ENCODE results near the gene OOEP. TPM values are rescaled to one million over a fixed set of nuclear protein-coding genes. Genes with fewer than 3 reads are reported as not detected.

Gene OOEP
- total and polyA plus RNA-seq, 2 donors (not counting 1 experiment from before 2014, with no cell fraction given) = 0.70 TPM; not detected in 1

- no peaks in the 10 kb centered on the region for H4K20me1 ChIP-seq (ENCODE audit: control insufficient read depth, insufficient read depth, low read length, poor library complexity, severe bottlenecking)
- H3K4me3 ChIP-seq (ENCODE audit: control extremely low read depth in 1 of 5, extremely low read depth in 1 of 5, insufficient read depth in 1 of 5, low read depth in 2 of 5, low read length in 4 of 5) = no peak within 1 kb of the TSS
- H2AFZ ChIP-seq (ENCODE audit: insufficient read depth, low read depth, low read length, poor library complexity, severe bottlenecking) = no peak within 1 kb of the TSS
- intact Hi-C loops (cut with micrococcal nuclease) = no loop called here
- POLR2A ChIA-PET = no interaction called here
- H3K79me2 ChIP-seq (ENCODE audit: control insufficient read depth, insufficient read depth, low read length) = no peaks in the 10 kb centered on the region
- ATAC-seq (ENCODE audit: low read depth) = no peak
- no peak within 1 kb of the TSS for H3K4me2 ChIP-seq (replicated peaks; ENCODE audit: low read depth, low read length, poor library complexity, severe bottlenecking)
- H3K36me3 ChIP-seq (replicated peaks in 1 of 2; ENCODE audit: control extremely low read depth in 1 of 2, control insufficient read depth in 1 of 2, extremely low read depth in 1 of 2, insufficient read depth in 2 of 2, low read length in 1 of 2) = no peaks in the 10 kb centered on the region
- Mint-ChIP-seq H3K9me3 (ENCODE audit: insufficient read depth) (no peaks in the 10 kb centered on the region), H3K27ac (no peak within 1 kb of the TSS), H3K4me3 (no peak within 1 kb of the TSS), H3K4me1 (no peaks in the 10 kb centered on the region), H3K27me3 (peaks cover 23% of the 10 kb centered on the region)
- no peak for DNase-seq
- no peaks in the 10 kb centered on the region for H3K4me1 ChIP-seq (ENCODE audit: control insufficient read depth in 2 of 2, insufficient read depth in 2 of 2, low read length in 2 of 2)
- no peak within 1 kb of the TSS for H3K27ac ChIP-seq (ENCODE audit: low read length in 2 of 2)
- peaks cover 0 to 7% (median 0%) of the 10 kb centered on the region in 3 donors for H3K9me3 ChIP-seq (ENCODE audit: control extremely low read depth in 1 of 3, control insufficient read depth in 2 of 3, insufficient read depth in 1 of 3, low read length in 2 of 3)
- CTCF ChIA-PET = no interaction called here
- no peak within 1 kb of the TSS for H3K9ac ChIP-seq (ENCODE audit: low read length)
- no peak for TF ChIP-seq CTCF (IDR thresholded peaks at IDR 0.05)
- no peak for TF ChIP-seq EZH2 (IDR thresholded peaks at IDR 0.05; ENCODE audit: borderline replicate concordance, insufficient read depth, low read depth, low read length, poor library complexity, severe bottlenecking)
- H3K27me3 ChIP-seq (replicated peaks in 1 of 4; ENCODE audit: control extremely low read depth in 1 of 4, control insufficient read depth in 3 of 4, insufficient read depth in 4 of 4, low read length in 3 of 4) = peaks cover 0 to 16% (median 10%) of the 10 kb centered on the region in 4 experiments
- 77% methylated on average over 43 of the region's 59 CpGs for WGBS (ENCODE audit: insufficient coverage)
Measured at GRCh38 chr6:73353636-73354593, 15.8 kb downstream of the OOEP start, which contains the start of gene DPPA5. TSS of gene DPPA5 (minus strand) at chr6:73354276. CDS start at chr6:73354225, 51 bp downstream.

GRCh38 chr6:73349311-73349710 lies 20.4 kb downstream of the OOEP start:
- H3K27ac Mint-ChIP-seq = no peak overlapping the region
- H3K4me3 Mint-ChIP-seq = no peak overlapping the region
- H3K9me3 ChIP-seq (ENCODE audit: control extremely low read depth in 1 of 3, control insufficient read depth in 2 of 3, insufficient read depth in 1 of 3, low read length in 2 of 3) = peaks cover 0 to 12% (median 0%) of the 10 kb centered on the region in 3 donors
- TF ChIP-seq CTCF (IDR thresholded peaks at IDR 0.05) (no peak), EZH2 (IDR thresholded peaks at IDR 0.05; ENCODE audit: borderline replicate concordance, insufficient read depth, low read depth, low read length, poor library complexity, severe bottlenecking) (no peak)
- no CpG with 5 or more reads among the region's 6 CpGs for WGBS (ENCODE audit: insufficient coverage)
- ChIA-PET CTCF (interaction anchor here (1.7 kb wide), 1 partner anchor 23 kb away, joined by 8 read pairs; no protein-coding TSS in a partner anchor), POLR2A (no interaction called here)
- H3K27me3 Mint-ChIP-seq = peaks cover 33% of the 10 kb centered on the region
- no peaks in the 10 kb centered on the region for H4K20me1 ChIP-seq (ENCODE audit: control insufficient read depth, insufficient read depth, low read length, poor library complexity, severe bottlenecking)
- no peak overlapping the region for H3K9ac ChIP-seq (ENCODE audit: low read length)
- no peaks in the 10 kb centered on the region for H3K4me1 Mint-ChIP-seq
- no peaks in the 10 kb centered on the region for H3K9me3 Mint-ChIP-seq (ENCODE audit: insufficient read depth)
- no peak overlapping the region for H2AFZ ChIP-seq (ENCODE audit: insufficient read depth, low read depth, low read length, poor library complexity, severe bottlenecking)
- H3K27ac ChIP-seq (ENCODE audit: low read length in 2 of 2) = no peak overlapping the region
- ATAC-seq (ENCODE audit: low read depth) (no peak), DNase-seq (no peak)
- intact Hi-C loops (cut with micrococcal nuclease) = no loop called here
- H3K27me3 ChIP-seq (replicated peaks in 1 of 4; ENCODE audit: control extremely low read depth in 1 of 4, control insufficient read depth in 3 of 4, insufficient read depth in 4 of 4, low read length in 3 of 4) = peaks cover 0 to 27% (median 19%) of the 10 kb centered on the region in 4 experiments
- H3K4me1 ChIP-seq (ENCODE audit: control insufficient read depth in 2 of 2, insufficient read depth in 2 of 2, low read length in 2 of 2) = no peaks in the 10 kb centered on the region
- no peaks in the 10 kb centered on the region for H3K36me3 ChIP-seq (replicated peaks in 1 of 2; ENCODE audit: control extremely low read depth in 1 of 2, control insufficient read depth in 1 of 2, extremely low read depth in 1 of 2, insufficient read depth in 2 of 2, low read length in 1 of 2)
- no peak overlapping the region for H3K4me2 ChIP-seq (replicated peaks; ENCODE audit: low read depth, low read length, poor library complexity, severe bottlenecking)
- H3K4me3 ChIP-seq (ENCODE audit: control extremely low read depth in 1 of 5, extremely low read depth in 1 of 5, insufficient read depth in 1 of 5, low read depth in 2 of 5, low read length in 4 of 5) = no peak overlapping the region
- no peaks in the 10 kb centered on the region for H3K79me2 ChIP-seq (ENCODE audit: control insufficient read depth, insufficient read depth, low read length)
